Keratinocyte (primary cell): ENCODE results near the gene CD177. TPM values are rescaled to one million over a fixed set of nuclear protein-coding genes. Genes with fewer than 3 reads are reported as not detected.

ENCODE experiments used
- DNase-seq: peaks from one replicate; pipeline ENCODE4 v3.0.0-alpha.2; 2011; ENCODE audit warnings: low read depth, missing footprints, low spot score
- FAIRE-seq: peaks from 2 replicates; lab custom pipeline; 2011; peaks lifted over from hg19 to GRCh38; lab: Jason Lieb, UNC
- H2AFZ ChIP-seq: 2 replicates; pipeline ENCODE4 v1.6.0; 2012; ENCODE audit warnings: low read length, control low read depth, inconsistent platforms; ENCODE audit not compliant: control insufficient read depth
- H3K27ac ChIP-seq: 2 replicates; pipeline ENCODE4 v1.5.1; 2011; ENCODE audit warnings: low read length; ENCODE audit not compliant: control insufficient read depth, insufficient read depth
- H3K27me3 ChIP-seq: 3 replicates; pipeline ENCODE4 v1.6.0; 2011; ENCODE audit warnings: low read length; ENCODE audit not compliant: control insufficient read depth, insufficient read depth; ENCODE audit errors: extremely low read depth
- H3K36me3 ChIP-seq, 2 experiments: 2 replicates in 1 of 2; 3 replicates in 1 of 2; pipeline ENCODE4 v1.5.1; 2011; ENCODE audit warnings: low read length in 2 of 2, mild to moderate bottlenecking in 1 of 2; ENCODE audit not compliant: control insufficient read depth in 2 of 2, insufficient read depth in 2 of 2; ENCODE audit errors: extremely low read depth in 1 of 2
- H3K4me1 ChIP-seq: 3 replicates; pipeline ENCODE4 v1.5.1; 2011; ENCODE audit warnings: low read length; ENCODE audit not compliant: control insufficient read depth, insufficient read depth; ENCODE audit errors: extremely low read depth
- H3K4me2 ChIP-seq: 3 replicates; pipeline ENCODE4 v1.6.0; 2011; ENCODE audit warnings: low read depth, low read length; ENCODE audit not compliant: control insufficient read depth, insufficient read depth; ENCODE audit errors: extremely low read depth
- H3K4me3 ChIP-seq, 3 experiments: fragments of 200-600 bp in 1 of 3; sonication (generic) in 1 of 3; 2 replicates in 2 of 3; 3 replicates in 1 of 3; pipeline ENCODE4 v1.5.1; 2011 to 2016; ENCODE audit warnings: low read length in 3 of 3, mild to moderate bottlenecking in 3 of 3, control low read depth in 2 of 3, inconsistent platforms in 1 of 3, low read depth in 1 of 3, mixed read lengths in 1 of 3, mixed run types in 1 of 3, moderate library complexity in 1 of 3; ENCODE audit not compliant: control insufficient read depth in 2 of 3, insufficient read depth in 2 of 3; ENCODE audit errors: extremely low read depth in 1 of 3
- H3K79me2 ChIP-seq: 2 replicates; pipeline ENCODE4 v1.6.0; 2012; ENCODE audit warnings: low read length; ENCODE audit not compliant: control insufficient read depth, insufficient read depth
- H3K9ac ChIP-seq: 3 replicates; pipeline ENCODE4 v1.6.0; 2011; ENCODE audit warnings: low read length; ENCODE audit not compliant: control insufficient read depth, insufficient read depth; ENCODE audit errors: extremely low read depth
- H3K9me1 ChIP-seq: 3 replicates; pipeline ENCODE4 v1.6.0; 2011; ENCODE audit warnings: low read length; ENCODE audit not compliant: control insufficient read depth, insufficient read depth; ENCODE audit errors: extremely low read depth
- H3K9me3 ChIP-seq: 2 replicates; pipeline ENCODE4 v1.5.1; 2012; ENCODE audit warnings: low read depth, low read length; ENCODE audit not compliant: control insufficient read depth
- H4K20me1 ChIP-seq: 3 replicates; pipeline ENCODE4 v1.6.0; 2011; ENCODE audit warnings: low read length; ENCODE audit not compliant: control insufficient read depth, insufficient read depth; ENCODE audit errors: extremely low read depth
- EZH2 ChIP-seq: IDR thresholded peaks from one replicate; pipeline ENCODE4 v1.6.1; 2012; ENCODE audit warnings: inconsistent platforms, mild to moderate bottlenecking, low read length, moderate library complexity
- dilution Hi-C: fragments of 300-500 bp; cut with MboI; formaldehyde crosslinking; loops from one replicate; pipeline ENCODE4 v1.7.0; 2020; ENCODE audit warnings: low sequenced_read_pairs; ENCODE audit not compliant: extremely low pct_ligation_motif_present
- polyA plus RNA-seq, 5 experiments: library from polyadenylated mRNA; depleted of rRNA in 3 of 5; stranded (reverse) in 3 of 5; stranded (forward) in 1 of 5; unstranded in 1 of 5; fragments of >200 nt; gene quantifications; 1 replicate in 1 of 5; 2 replicates in 3 of 5; 3 replicates in 1 of 5; pipeline versions ENCODE4 v1.2.1 to v1.2.3, GENCODE V29; 2011 to 2012; ENCODE audit warnings: missing spikeins in 2 of 5, low read depth in 1 of 5, low replicate concordance in 1 of 5
- TF ChIP-seq, protein P1 (sequence below), 3 experiments: IDR thresholded peaks in 1 of 3; conservative IDR thresholded peaks in 1 of 3; optimal IDR thresholded peaks in 1 of 3; 2 replicates in 2 of 3; 3 replicates in 1 of 3; pipeline versions ENCODE3 to v1.5.1; 2011; ENCODE audit warnings: low read length in 3 of 3, mild to moderate bottlenecking in 3 of 3, moderate library complexity in 2 of 3, control low read depth in 1 of 3, inconsistent platforms in 1 of 3; ENCODE audit not compliant: insufficient read depth in 2 of 3; ENCODE audit errors: extremely low read depth in 1 of 3

The CD177 gene
- polyA plus RNA-seq, 1 donor (not counting 4 experiments of a cell fraction or from before 2014, with no cell fraction given), result 1.1 TPM

DNA sequence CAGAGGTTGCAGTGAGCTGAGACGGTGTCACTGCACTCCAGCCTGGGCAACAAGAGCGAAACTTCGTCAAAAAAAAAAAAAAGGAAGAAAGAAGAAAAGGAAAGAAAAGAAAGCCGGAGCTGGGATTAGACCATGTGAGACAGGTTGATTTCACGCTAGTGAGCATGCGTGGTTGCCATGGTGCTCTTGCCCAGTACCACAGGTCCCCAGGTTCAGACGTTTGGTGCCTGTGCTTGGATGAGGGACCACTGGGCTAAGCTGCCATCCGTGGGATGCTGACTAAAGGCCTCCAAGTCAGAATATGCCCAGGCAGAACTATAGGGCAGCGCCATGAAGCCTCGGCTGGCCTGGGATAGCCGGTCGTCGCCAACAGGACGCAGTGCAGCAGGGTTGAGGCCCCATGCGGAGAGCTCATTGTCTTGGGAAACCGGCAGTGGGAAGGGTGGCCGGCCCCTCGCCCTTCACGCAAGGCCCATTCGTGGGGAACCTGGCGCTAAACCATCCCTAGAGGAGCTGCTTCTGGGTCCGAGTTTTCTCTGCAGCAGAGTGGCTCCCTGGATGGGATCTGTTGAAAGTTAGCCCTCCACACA, 54.0 kb downstream of the CD177 start:
- no peak overlapping the region for H2AFZ ChIP-seq
- H3K36me3 ChIP-seq, result no peaks in the 10 kb centered on the region
- H3K9me1 ChIP-seq, result no peaks in the 10 kb centered on the region
- H3K27me3 ChIP-seq, result no peaks in the 10 kb centered on the region
- no peak overlapping the region for H3K4me2 ChIP-seq
- no peak for TF ChIP-seq EZH2
- TF ChIP-seq, protein P1, sequence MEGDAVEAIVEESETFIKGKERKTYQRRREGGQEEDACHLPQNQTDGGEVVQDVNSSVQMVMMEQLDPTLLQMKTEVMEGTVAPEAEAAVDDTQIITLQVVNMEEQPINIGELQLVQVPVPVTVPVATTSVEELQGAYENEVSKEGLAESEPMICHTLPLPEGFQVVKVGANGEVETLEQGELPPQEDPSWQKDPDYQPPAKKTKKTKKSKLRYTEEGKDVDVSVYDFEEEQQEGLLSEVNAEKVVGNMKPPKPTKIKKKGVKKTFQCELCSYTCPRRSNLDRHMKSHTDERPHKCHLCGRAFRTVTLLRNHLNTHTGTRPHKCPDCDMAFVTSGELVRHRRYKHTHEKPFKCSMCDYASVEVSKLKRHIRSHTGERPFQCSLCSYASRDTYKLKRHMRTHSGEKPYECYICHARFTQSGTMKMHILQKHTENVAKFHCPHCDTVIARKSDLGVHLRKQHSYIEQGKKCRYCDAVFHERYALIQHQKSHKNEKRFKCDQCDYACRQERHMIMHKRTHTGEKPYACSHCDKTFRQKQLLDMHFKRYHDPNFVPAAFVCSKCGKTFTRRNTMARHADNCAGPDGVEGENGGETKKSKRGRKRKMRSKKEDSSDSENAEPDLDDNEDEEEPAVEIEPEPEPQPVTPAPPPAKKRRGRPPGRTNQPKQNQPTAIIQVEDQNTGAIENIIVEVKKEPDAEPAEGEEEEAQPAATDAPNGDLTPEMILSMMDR (optimal IDR thresholded peaks at IDR 0.05 in 1 of 3, IDR thresholded peaks at IDR 0.05 in 1 of 3, conservative IDR thresholded peaks at IDR 0.05 in 1 of 3; ENCODE audit: extremely low read depth in 1 of 3, insufficient read depth in 2 of 3, low read length in 3 of 3), result no peak
- H3K27ac ChIP-seq, result no peak overlapping the region
- H3K4me1 ChIP-seq, result no peaks in the 10 kb centered on the region
- no peaks in the 10 kb centered on the region for H3K79me2 ChIP-seq
- dilution Hi-C loops, result no loop called here
- H4K20me1 ChIP-seq, result no peaks in the 10 kb centered on the region
- H3K4me3 ChIP-seq, result no peak overlapping the region
- H3K9me3 ChIP-seq, result no peaks in the 10 kb centered on the region
- no peak overlapping the region for H3K9ac ChIP-seq
- DNase-seq (no peak), FAIRE-seq (no peak)

DNA sequence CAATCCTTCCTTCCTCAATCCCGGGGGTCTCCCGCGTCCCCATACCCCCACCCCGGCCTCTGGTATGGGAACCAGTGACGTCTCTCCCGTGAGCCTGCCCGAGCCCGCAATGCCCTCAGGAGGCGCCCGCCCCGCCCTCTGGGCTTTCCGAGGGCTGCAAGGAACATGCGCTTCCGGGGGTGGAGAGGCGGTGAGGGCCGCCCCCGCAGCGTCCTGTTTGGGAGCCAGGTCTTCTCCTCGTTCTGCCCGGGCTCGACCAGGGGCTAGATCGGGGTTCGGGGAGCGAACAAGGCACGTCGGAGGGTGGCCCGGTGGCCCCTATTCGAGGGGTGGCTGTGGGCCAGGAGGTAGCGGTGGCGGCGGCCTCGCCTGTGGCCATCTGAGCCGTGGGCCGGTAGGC, 54.6 kb downstream of the CD177 start:
- dilution Hi-C loops, result no loop called here
- Histone ChIP-seq H2AFZ (no peak overlapping the region), H3K9me1 (no peaks in the 10 kb centered on the region), H4K20me1 (no peaks in the 10 kb centered on the region), H3K9me3 (no peaks in the 10 kb centered on the region), H3K27me3 (no peaks in the 10 kb centered on the region), H3K4me1 (no peaks in the 10 kb centered on the region), H3K36me3 (no peaks in the 10 kb centered on the region), H3K27ac (no peak overlapping the region), H3K79me2 (no peaks in the 10 kb centered on the region), H3K4me3 (no peak overlapping the region), H3K9ac (no peak overlapping the region), H3K4me2 (no peak overlapping the region)
- TF ChIP-seq, protein P1 (optimal IDR thresholded peaks at IDR 0.05 in 1 of 3, IDR thresholded peaks at IDR 0.05 in 1 of 3, conservative IDR thresholded peaks at IDR 0.05 in 1 of 3; ENCODE audit: extremely low read depth in 1 of 3, insufficient read depth in 2 of 3, low read length in 3 of 3), result no peak
- no peak for TF ChIP-seq EZH2
- FAIRE-seq (no peak), DNase-seq (no peak)
